GM12878 (cell line): ENCODE results near the gene LPAR3. TPM values are rescaled to one million over a fixed set of nuclear protein-coding genes. Genes with fewer than 3 reads are reported as not detected.

Source experiments
- ATAC-seq: fragments of 200-7000 bp; cut with Tn5 transposase; 3 replicates; pipeline ENCODE4 v1.9.1; 2020; ENCODE audit warnings: mild to moderate bottlenecking, moderate library complexity
- BruUV-seq: library from RNA; stranded (reverse); fragments of 400-500 nt; replicated peaks from 2 replicates; lab custom pipeline; 2021; lab: Mats Ljungman, UMichigan
- CTCF ChIA-PET: fragments of 300-600 bp; sonication (Branson Sonifier 250); formaldehyde crosslinking; extraction: SDS; loops from one replicate; lab custom pipeline; 2021; ENCODE audit warnings: inconsistent platforms; lab: Yijun Ruan, JAX
- POLR2A ChIA-PET: fragments of 350-600 bp; formaldehyde crosslinking; extraction: SDS; loops from one replicate; lab custom pipeline; 2021; ENCODE audit warnings: inconsistent platforms; lab: Charles Lee
- RAD21 ChIA-PET: fragments of 300-600 bp; sonication (Branson Sonifier 250); formaldehyde crosslinking; loops from one replicate; lab custom pipeline; 2023; ENCODE audit warnings: antibody characterized with exemption; ENCODE audit not compliant: unreplicated experiment; lab: Charles Lee
- SMC1A ChIA-PET: fragments of 300-600 bp; sonication (Branson Sonifier 250); formaldehyde crosslinking; loops from one replicate; lab custom pipeline; 2023; ENCODE audit not compliant: unreplicated experiment, uncharacterized antibody; lab: Charles Lee
- DNase-seq: peaks from one replicate; pipeline ENCODE4 v3.0.0-alpha.2; 2011; ENCODE audit warnings: low read depth, low spot score
- FAIRE-seq: peaks from 3 replicates; lab custom pipeline; 2011; peaks lifted over from hg19 to GRCh38; lab: Jason Lieb, UNC
- H2AFZ ChIP-seq: 2 replicates; pipeline ENCODE4 v1.6.0; 2011; ENCODE audit warnings: low read depth, low read length, control low read depth; ENCODE audit not compliant: control insufficient read depth
- H3K27ac ChIP-seq: 2 replicates; pipeline ENCODE4 v1.5.1; 2011; ENCODE audit warnings: control low read depth; ENCODE audit not compliant: control insufficient read depth, insufficient read depth
- H3K27me3 ChIP-seq, 2 experiments: replicated peaks in 1 of 2; 2 replicates each; pipeline versions ENCODE4 v1.6.0 to v1.6.1; 2011; ENCODE audit warnings: low read length in 1 of 2; ENCODE audit not compliant: control insufficient read depth in 2 of 2, insufficient read depth in 2 of 2
- H3K36me3 ChIP-seq, 2 experiments: 2 replicates each; pipeline ENCODE4 v1.5.1; 2011; ENCODE audit warnings: low read length in 1 of 2; ENCODE audit not compliant: control insufficient read depth in 2 of 2, insufficient read depth in 2 of 2
- H3K4me1 ChIP-seq: 2 replicates; pipeline ENCODE4 v1.6.1; 2011; ENCODE audit warnings: mild to moderate bottlenecking, low read length, moderate library complexity, mixed read lengths; ENCODE audit not compliant: control insufficient read depth, insufficient read depth
- H3K4me2 ChIP-seq: 2 replicates; pipeline ENCODE4 v1.6.0; 2011; ENCODE audit warnings: control low read depth; ENCODE audit not compliant: control insufficient read depth, insufficient read depth
- H3K4me3 ChIP-seq: fragments of 200-600 bp; sonication (generic); 2 replicates; pipeline ENCODE4 v1.5.1; 2016
- H3K79me2 ChIP-seq: 2 replicates; pipeline ENCODE4 v1.6.0; 2011; ENCODE audit warnings: low read length; ENCODE audit not compliant: control insufficient read depth, insufficient read depth
- H3K9ac ChIP-seq: 2 replicates; pipeline ENCODE4 v1.8.0; 2011; ENCODE audit warnings: low read length, control low read depth, mixed read lengths; ENCODE audit not compliant: control insufficient read depth, insufficient read depth
- H3K9me3 ChIP-seq: replicated peaks from 3 replicates; pipeline ENCODE4 v1.5.1; 2011; ENCODE audit warnings: mild to moderate bottlenecking, low read length; ENCODE audit not compliant: control insufficient read depth, insufficient read depth
- H4K20me1 ChIP-seq: 2 replicates; pipeline ENCODE4 v1.6.0; 2011; ENCODE audit not compliant: control insufficient read depth, insufficient read depth
- CREM ChIP-seq: IDR thresholded peaks from 2 replicates; pipeline ENCODE4 v1.6.1; 2014; ENCODE audit warnings: antibody characterized with exemption, low read depth
- GABPA ChIP-seq: IDR thresholded peaks from 2 replicates; pipeline ENCODE4 v1.6.1; 2014; ENCODE audit warnings: antibody characterized with exemption, low read depth, mild to moderate bottlenecking, inconsistent platforms
- MTA2 ChIP-seq: fragments of 450-650 bp; IDR thresholded peaks from 2 replicates; pipeline ENCODE4 v1.6.1; 2016; ENCODE audit warnings: low read depth, mild to moderate bottlenecking, moderate library complexity
- SIN3A ChIP-seq: IDR thresholded peaks from 2 replicates; pipeline ENCODE4 v1.6.1; 2012; ENCODE audit warnings: low read depth, low read length, improper control_type of control experiment
- SREBF2 ChIP-seq: IDR thresholded peaks from 2 replicates; pipeline ENCODE4 v1.6.1; 2012; ENCODE audit warnings: mild to moderate bottlenecking, low read length
- ZZZ3 ChIP-seq: IDR thresholded peaks from 2 replicates; pipeline ENCODE4 v1.6.1; 2011; ENCODE audit warnings: low read depth; ENCODE audit not compliant: control insufficient read depth, insufficient read length
- WGBS: methylation state at CpG from one replicate; pipeline ENCODE4 v1.1.6; 2016; ENCODE audit warnings: low lambda C conversion rate; ENCODE audit not compliant: insufficient replicate concordance, insufficient coverage; ENCODE audit errors: missing lambda C conversion rate; 5-methylcytosine and 5-hydroxymethylcytosine counted together
- in situ Hi-C: fragments of 300-500 bp; cut with MboI; formaldehyde crosslinking; loops from 9 replicates; pipeline ENCODE4 v1.14.3; 2018; ENCODE audit warnings: mixed read lengths
- intact Hi-C: fragments of 100-400 bp; cut with micrococcal nuclease; formaldehyde crosslinking; loops from one replicate; pipeline ENCODE4 v1.14.2; 2022; ENCODE audit not compliant: unreplicated experiment
- polyA plus RNA-seq, 11 experiments: library from polyadenylated mRNA; depleted of rRNA in 4 of 11; unstranded in 6 of 11; stranded (reverse) in 5 of 11; fragments of >200 nt; fragmentation: Nextera tagmentation in 4 of 11; fragmentation: Illumina TruSeq in 1 of 11; extraction: Ambion mirVana in 4 of 11; extraction: Trizol in 1 of 11; gene quantifications; 1 replicate in 1 of 11; 2 replicates in 10 of 11; pipeline versions ENCODE4 v1.2.1 to v1.2.3, GENCODE V29; 2011 to 2016; ENCODE audit warnings: inconsistent platforms in 2 of 11, missing spikeins in 2 of 11, low read depth in 1 of 11
- total RNA-seq, 4 experiments: library from RNA; depleted of rRNA in 3 of 4; stranded (reverse); fragments of >200 nt in 3 of 4; fragmentation: Illumina TruSeq in 1 of 4; extraction: Trizol in 1 of 4; gene quantifications; 2 replicates each; pipeline versions ENCODE4 v1.2.1 to v1.2.3, GENCODE V29; 2013 to 2021
- TF ChIP-seq, protein P1 (sequence below): IDR thresholded peaks from 2 replicates; pipeline ENCODE4 v1.6.1; 2012; ENCODE audit warnings: low read depth, low read length, improper control_type of control experiment
- TF ChIP-seq, protein P2 (sequence below): IDR thresholded peaks from 2 replicates; pipeline ENCODE4 v1.6.1; 2011; ENCODE audit warnings: mild to moderate bottlenecking, low read depth, low read length, moderate library complexity; ENCODE audit not compliant: insufficient replicate concordance
- TF ChIP-seq, protein P3 (sequence below): fragments of 450-650 bp; conservative IDR thresholded peaks from 2 replicates; pipeline ENCODE4 v1.6.1; 2017; ENCODE audit warnings: mild to moderate bottlenecking, moderate library complexity

Gene LPAR3
- total and polyA plus RNA-seq, 10 of the 15 experiments (the other 5 are each of a cell fraction or from before 2014, with no cell fraction given) = 0.03 to 0.31 (median 0.09) TPM; not detected in 3

DNA sequence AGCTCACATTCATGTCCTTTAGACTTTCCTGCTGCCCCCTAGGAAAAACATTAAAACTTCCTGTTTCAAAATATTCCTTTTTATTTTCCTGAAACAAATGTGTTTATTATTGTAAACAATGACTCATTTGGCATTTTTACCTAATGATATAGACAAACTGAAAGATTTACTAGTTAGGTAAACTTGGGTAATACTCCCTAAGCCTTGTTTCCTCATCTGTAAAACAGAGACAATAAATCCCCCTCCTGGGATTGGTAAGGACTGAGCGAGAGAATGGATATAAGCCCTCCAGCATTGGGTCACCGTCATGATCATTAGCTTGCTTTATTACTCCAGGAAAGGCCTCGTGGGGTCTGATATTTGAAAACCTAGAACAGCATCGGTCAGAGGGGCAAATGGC lies 59.8 kb downstream of the LPAR3 start:
- intact Hi-C loops = no loop called here
- Histone ChIP-seq H3K4me1 (no peaks in the 10 kb centered on the region), H3K27ac (no peak overlapping the region), H3K27me3 (peaks cover 0 to 2% of the 10 kb centered on the region in 2 experiments; a peak in 1 of 4 replicates), H3K9ac (no peak overlapping the region), H3K4me2 (no peak overlapping the region), H3K4me3 (no peak overlapping the region), H3K36me3 (no peaks in the 10 kb centered on the region), H3K79me2 (no peaks in the 10 kb centered on the region), H3K9me3 (no peaks in the 10 kb centered on the region), H4K20me1 (no peaks in the 10 kb centered on the region), H2AFZ (no peak overlapping the region)
- TF ChIP-seq MTA2 = no peak
- no peak for TF ChIP-seq CREM
- TF ChIP-seq SIN3A = no peak
- TF ChIP-seq GABPA = no peak
- TF ChIP-seq, protein P1, sequence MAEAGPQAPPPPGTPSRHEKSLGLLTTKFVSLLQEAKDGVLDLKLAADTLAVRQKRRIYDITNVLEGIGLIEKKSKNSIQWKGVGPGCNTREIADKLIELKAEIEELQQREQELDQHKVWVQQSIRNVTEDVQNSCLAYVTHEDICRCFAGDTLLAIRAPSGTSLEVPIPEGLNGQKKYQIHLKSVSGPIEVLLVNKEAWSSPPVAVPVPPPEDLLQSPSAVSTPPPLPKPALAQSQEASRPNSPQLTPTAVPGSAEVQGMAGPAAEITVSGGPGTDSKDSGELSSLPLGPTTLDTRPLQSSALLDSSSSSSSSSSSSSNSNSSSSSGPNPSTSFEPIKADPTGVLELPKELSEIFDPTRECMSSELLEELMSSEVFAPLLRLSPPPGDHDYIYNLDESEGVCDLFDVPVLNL = no peak
- TF ChIP-seq ZZZ3 = no peak
- ChIA-PET POLR2A (no interaction called here), CTCF (interaction anchor here (0.7 to 1.1 kb wide), 3 partner anchors 54 to 194 kb away, joined by 3 to 4 read pairs (median 3); no protein-coding TSS in a partner anchor), SMC1A (no interaction called here), RAD21 (interaction anchor here (1.0 kb wide), 1 partner anchor 195 kb away, joined by 3 read pairs; no protein-coding TSS in a partner anchor)
- 60% methylated on average over 4 of the region's 4 CpGs for WGBS
- ATAC-seq (no peak), FAIRE-seq (no peak), DNase-seq (no peak)
- no TSS peak for BruUV-seq
- in situ Hi-C loops = no loop called here

DNA sequence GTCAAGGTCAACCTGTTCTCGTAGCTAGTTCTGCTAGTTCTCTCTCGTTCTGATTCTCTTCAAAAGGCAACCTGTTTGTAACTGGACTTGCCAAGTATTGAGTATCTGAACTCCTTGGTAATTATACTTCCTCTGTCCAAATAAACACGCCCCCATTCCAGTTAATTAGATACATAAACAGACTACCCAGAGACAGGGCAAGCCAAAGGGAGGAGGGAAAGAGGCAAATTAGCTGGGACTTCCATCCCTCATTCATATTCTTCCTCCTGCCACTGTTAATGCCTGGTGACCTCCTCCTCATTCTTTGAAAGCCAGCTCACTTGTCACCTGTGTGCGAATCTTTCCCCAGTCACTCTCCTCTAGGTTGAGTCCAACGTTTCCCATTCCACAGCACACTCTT lies 62.9 kb downstream of the LPAR3 start:
- Histone ChIP-seq H3K4me1 (no peaks in the 10 kb centered on the region), H3K79me2 (no peaks in the 10 kb centered on the region), H3K9me3 (no peaks in the 10 kb centered on the region), H4K20me1 (no peaks in the 10 kb centered on the region), H3K9ac (no peak overlapping the region), H2AFZ (no peak overlapping the region), H3K4me2 (no peak overlapping the region), H3K36me3 (no peaks in the 10 kb centered on the region), H3K27ac (no peak overlapping the region), H3K4me3 (no peak overlapping the region), H3K27me3 (peaks cover 0 to 2% of the 10 kb centered on the region in 2 experiments; a peak in 2 of 4 replicates)
- POLR2A ChIA-PET = no interaction called here
- WGBS = 26% methylated on average over 5 of the region's 5 CpGs
- SMC1A ChIA-PET = interaction anchor here (0.5 kb wide), 1 partner anchor 69 kb away, joined by 3 read pairs; no protein-coding TSS in a partner anchor
- in situ Hi-C loops = no loop called here
- intact Hi-C loops = no loop called here
- CTCF ChIA-PET = interaction anchor here (0.9 kb wide), 1 partner anchor 12 kb away, joined by 3 read pairs; no protein-coding TSS in a partner anchor
- BruUV-seq = no TSS peak
- DNase-seq (no peak), ATAC-seq (no peak), FAIRE-seq (no peak)
- RAD21 ChIA-PET = no interaction called here
- TF ChIP-seq, protein P2, sequence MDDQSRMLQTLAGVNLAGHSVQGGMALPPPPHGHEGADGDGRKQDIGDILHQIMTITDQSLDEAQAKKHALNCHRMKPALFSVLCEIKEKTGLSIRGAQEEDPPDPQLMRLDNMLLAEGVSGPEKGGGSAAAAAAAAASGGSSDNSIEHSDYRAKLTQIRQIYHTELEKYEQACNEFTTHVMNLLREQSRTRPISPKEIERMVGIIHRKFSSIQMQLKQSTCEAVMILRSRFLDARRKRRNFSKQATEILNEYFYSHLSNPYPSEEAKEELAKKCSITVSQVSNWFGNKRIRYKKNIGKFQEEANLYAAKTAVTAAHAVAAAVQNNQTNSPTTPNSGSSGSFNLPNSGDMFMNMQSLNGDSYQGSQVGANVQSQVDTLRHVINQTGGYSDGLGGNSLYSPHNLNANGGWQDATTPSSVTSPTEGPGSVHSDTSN = no peak
- TF ChIP-seq, protein P3, sequence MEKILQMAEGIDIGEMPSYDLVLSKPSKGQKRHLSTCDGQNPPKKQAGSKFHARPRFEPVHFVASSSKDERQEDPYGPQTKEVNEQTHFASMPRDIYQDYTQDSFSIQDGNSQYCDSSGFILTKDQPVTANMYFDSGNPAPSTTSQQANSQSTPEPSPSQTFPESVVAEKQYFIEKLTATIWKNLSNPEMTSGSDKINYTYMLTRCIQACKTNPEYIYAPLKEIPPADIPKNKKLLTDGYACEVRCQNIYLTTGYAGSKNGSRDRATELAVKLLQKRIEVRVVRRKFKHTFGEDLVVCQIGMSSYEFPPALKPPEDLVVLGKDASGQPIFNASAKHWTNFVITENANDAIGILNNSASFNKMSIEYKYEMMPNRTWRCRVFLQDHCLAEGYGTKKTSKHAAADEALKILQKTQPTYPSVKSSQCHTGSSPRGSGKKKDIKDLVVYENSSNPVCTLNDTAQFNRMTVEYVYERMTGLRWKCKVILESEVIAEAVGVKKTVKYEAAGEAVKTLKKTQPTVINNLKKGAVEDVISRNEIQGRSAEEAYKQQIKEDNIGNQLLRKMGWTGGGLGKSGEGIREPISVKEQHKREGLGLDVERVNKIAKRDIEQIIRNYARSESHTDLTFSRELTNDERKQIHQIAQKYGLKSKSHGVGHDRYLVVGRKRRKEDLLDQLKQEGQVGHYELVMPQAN = no peak
- TF ChIP-seq SREBF2 = no peak
